Trophoblast cell (in vitro differentiated cells and primary cell): Measurements from ENCODE around the gene TPPP.
A peak's percentile ranks its signal among the peaks of the same experiment; 100 is the strongest.

Experiments used
- DNase-seq, 2 donors: peaks; one replicate each; pipeline ENCODE4 v3.0.0-alpha.2; 2016
- H2AFZ ChIP-seq: 2 replicates; pipeline ENCODE4 v1.6.1; 2013; ENCODE audit warnings: low read length, moderate library complexity, mild to moderate bottlenecking; ENCODE audit not compliant: insufficient read depth, poor library complexity
- H2AK5ac ChIP-seq: 2 replicates; pipeline ENCODE4 v1.6.1; 2013; ENCODE audit warnings: mild to moderate bottlenecking, low read length
- H2BK120ac ChIP-seq: 2 replicates; pipeline ENCODE4 v1.6.1; 2013; ENCODE audit warnings: low read length, mild to moderate bottlenecking, moderate library complexity; ENCODE audit not compliant: insufficient read depth, poor library complexity
- H2BK12ac ChIP-seq: 2 replicates; pipeline ENCODE4 v1.6.1; 2013; ENCODE audit warnings: mild to moderate bottlenecking, low read length, moderate library complexity
- H2BK5ac ChIP-seq: 2 replicates; pipeline ENCODE4 v1.6.1; 2013; ENCODE audit warnings: low read length, low read depth, moderate library complexity, mild to moderate bottlenecking; ENCODE audit not compliant: poor library complexity
- H3K14ac ChIP-seq: 2 replicates; pipeline ENCODE4 v1.6.1; 2013; ENCODE audit warnings: mild to moderate bottlenecking, low read length
- H3K18ac ChIP-seq: 2 replicates; pipeline ENCODE4 v1.6.1; 2013; ENCODE audit warnings: mild to moderate bottlenecking, low read length
- H3K23ac ChIP-seq: 2 replicates; pipeline ENCODE4 v1.6.1; 2013; ENCODE audit warnings: low read length
- H3K27ac ChIP-seq: 2 replicates; pipeline ENCODE4 v1.5.1; 2013; ENCODE audit warnings: low read depth, mild to moderate bottlenecking, inconsistent platforms, low read length, moderate library complexity
- H3K27me3 ChIP-seq: 2 replicates; pipeline ENCODE4 v1.6.1; 2013; ENCODE audit warnings: inconsistent platforms, mild to moderate bottlenecking, low read length, moderate library complexity; ENCODE audit not compliant: insufficient read depth
- H3K36me3 ChIP-seq, 2 experiments: 1 replicate in 1 of 2; 2 replicates in 1 of 2; pipeline ENCODE4 v1.6.1; 2013; ENCODE audit warnings: low read length in 2 of 2, mild to moderate bottlenecking in 2 of 2, moderate library complexity in 1 of 2; ENCODE audit not compliant: insufficient read depth in 2 of 2, control insufficient read depth in 1 of 2
- H3K4ac ChIP-seq: 2 replicates; pipeline ENCODE4 v1.6.1; 2013; ENCODE audit warnings: low read depth, mild to moderate bottlenecking, low read length, moderate library complexity
- H3K4me1 ChIP-seq, 2 experiments: 1 replicate in 1 of 2; 2 replicates in 1 of 2; pipeline ENCODE4 v1.6.1; 2013; ENCODE audit warnings: low read length in 2 of 2, mild to moderate bottlenecking in 2 of 2, moderate library complexity in 1 of 2; ENCODE audit not compliant: insufficient read depth in 2 of 2, control insufficient read depth in 1 of 2
- H3K4me2 ChIP-seq: 2 replicates; pipeline ENCODE4 v1.6.1; 2013; ENCODE audit warnings: inconsistent platforms, mild to moderate bottlenecking, low read length, moderate library complexity
- H3K4me3 ChIP-seq: 2 replicates; pipeline ENCODE4 v1.5.1; 2013; ENCODE audit warnings: mild to moderate bottlenecking, low read depth, low read length, inconsistent platforms
- H3K79me1 ChIP-seq: one replicate; pipeline ENCODE4 v1.6.1; 2013; ENCODE audit warnings: low read length
- H3K79me2 ChIP-seq: 2 replicates; pipeline ENCODE4 v1.6.1; 2013; ENCODE audit warnings: low read length, mild to moderate bottlenecking; ENCODE audit not compliant: control insufficient read depth, insufficient read depth, poor library complexity
- H3K9ac ChIP-seq: 2 replicates; pipeline ENCODE4 v1.6.1; 2013; ENCODE audit warnings: mild to moderate bottlenecking, low read length
- H3K9me3 ChIP-seq: 2 replicates; pipeline ENCODE4 v1.6.1; 2013; ENCODE audit warnings: low read depth, mild to moderate bottlenecking, control low read depth, inconsistent platforms, low read length; ENCODE audit not compliant: insufficient read depth
- H4K12ac ChIP-seq: 2 replicates; pipeline ENCODE4 v1.6.1; 2013; ENCODE audit warnings: low read depth, mild to moderate bottlenecking, low read length, moderate library complexity
- H4K8ac ChIP-seq: 2 replicates; pipeline ENCODE4 v1.6.1; 2013; ENCODE audit warnings: low read depth, mild to moderate bottlenecking, low read length, moderate library complexity
- H4K91ac ChIP-seq: one replicate; pipeline ENCODE4 v1.6.1; 2013; ENCODE audit warnings: low read depth, mild to moderate bottlenecking, low read length, moderate library complexity
- WGBS: extraction: QIAGEN DNeasy Blood & Tissue Kit; methylation state at CpG from one replicate; pipeline ENCODE4 v1.1.7; 2013; ENCODE audit warnings: missing lambda C conversion rate; ENCODE audit not compliant: insufficient read length, insufficient coverage; ENCODE audit errors: extremely low coverage; 5-methylcytosine and 5-hydroxymethylcytosine counted together

The TPPP gene

GRCh38 chr5:612498-613424 is 80.4 kb downstream of the TPPP start:
- peak overlapping the region; percentile 48 for H4K8ac ChIP-seq
- DNase-seq, result peak in 1 of 2 donors; percentile 23

GRCh38 chr5:611731-612486 is 81.2 kb downstream of the TPPP start, which contains the start of gene CEP72:
TSS of gene CEP72 (plus strand) at chr5:612340. CDS start at chr5:612362, 22 bp downstream.
- H3K79me2 ChIP-seq, result peaks cover 5% of the 10 kb centered on the region
- H3K4me1 ChIP-seq, result peaks cover 5% of the 10 kb centered on the region in 2 experiments
- H3K4me2 ChIP-seq, result peak within 1 kb of the TSS; percentile 94
- peak; percentile 82 to 90 for DNase-seq
- no CpG with 5 or more reads among the region's 72 CpGs for WGBS
- H4K12ac ChIP-seq, result peak within 1 kb of the TSS; percentile 85
- peaks cover 16% of the 10 kb centered on the region for H3K9me3 ChIP-seq
- H4K91ac ChIP-seq, result peak within 1 kb of the TSS; percentile 73
- peak within 1 kb of the TSS; percentile 87 for H3K18ac ChIP-seq
- no peak within 1 kb of the TSS for H2BK5ac ChIP-seq
- H3K9ac ChIP-seq, result peak within 1 kb of the TSS; percentile 74
- H3K4ac ChIP-seq, result peak within 1 kb of the TSS; percentile 50
- H2BK12ac ChIP-seq, result no peak within 1 kb of the TSS
- no peak within 1 kb of the TSS for H2AK5ac ChIP-seq
- H2AFZ ChIP-seq, result peak within 1 kb of the TSS; percentile 94
- peak within 1 kb of the TSS; percentile 89 for H3K4me3 ChIP-seq
- no peak within 1 kb of the TSS for H3K27ac ChIP-seq
- H3K36me3 ChIP-seq, result peaks cover 0 to 6% of the 10 kb centered on the region in 2 experiments
- peak within 1 kb of the TSS; percentile 83 for H3K14ac ChIP-seq
- peaks cover 6% of the 10 kb centered on the region for H3K79me1 ChIP-seq
- peak within 1 kb of the TSS; percentile 33 for H3K23ac ChIP-seq
- H3K27me3 ChIP-seq, result no peaks in the 10 kb centered on the region
- H2BK120ac ChIP-seq, result peak within 1 kb of the TSS; percentile 65
- H4K8ac ChIP-seq, result peak within 1 kb of the TSS; percentile 73

More at GRCh38 chr5:612498-613424, 80.4 kb downstream of the TPPP start:
- H2AFZ ChIP-seq, result peak overlapping the region; percentile 28
- no peak overlapping the region for H2BK12ac ChIP-seq
- peak overlapping the region; percentile 54 for H3K14ac ChIP-seq
- H3K4ac ChIP-seq, result peak overlapping the region; percentile 50
- no peaks in the 10 kb centered on the region for H3K27me3 ChIP-seq
- H3K9ac ChIP-seq, result peak overlapping the region; percentile 74
- H3K79me1 ChIP-seq, result peaks cover 6% of the 10 kb centered on the region
- no peak overlapping the region for H3K23ac ChIP-seq
- WGBS, result no CpG with 5 or more reads among the region's 49 CpGs
- peaks cover 5% of the 10 kb centered on the region for H3K79me2 ChIP-seq
- H4K12ac ChIP-seq, result no peak overlapping the region
- H3K36me3 ChIP-seq, result peaks cover 3 to 5% of the 10 kb centered on the region in 2 experiments
- peaks cover 5% of the 10 kb centered on the region in 2 experiments for H3K4me1 ChIP-seq
- H2BK5ac ChIP-seq, result no peak overlapping the region
- H2AK5ac ChIP-seq, result no peak overlapping the region
- H2BK120ac ChIP-seq, result peak overlapping the region; percentile 1
- H4K91ac ChIP-seq, result peak overlapping the region; percentile 36
- peak overlapping the region; percentile 89 for H3K4me3 ChIP-seq
- H3K18ac ChIP-seq, result peak overlapping the region; percentile 36
- H3K4me2 ChIP-seq, result peak overlapping the region; percentile 63
- H3K27ac ChIP-seq, result no peak overlapping the region
- peaks cover 16% of the 10 kb centered on the region for H3K9me3 ChIP-seq

- no peak overlapping the region for H4K91ac ChIP-seq
- no peak overlapping the region for H3K18ac ChIP-seq
- H3K4ac ChIP-seq, result no peak overlapping the region
- no peak overlapping the region for H3K14ac ChIP-seq
- peaks cover 5% of the 10 kb centered on the region in 2 experiments for H3K4me1 ChIP-seq
- H3K23ac ChIP-seq, result peak overlapping the region; percentile 33
- H3K27me3 ChIP-seq, result no peaks in the 10 kb centered on the region
- H2BK120ac ChIP-seq, result no peak overlapping the region
- peak overlapping the region; percentile 70 for H2AFZ ChIP-seq
- H4K12ac ChIP-seq, result peak overlapping the region; percentile 57
- peaks cover 16% of the 10 kb centered on the region for H3K9me3 ChIP-seq
- peaks cover 6% of the 10 kb centered on the region for H3K79me1 ChIP-seq
- H2BK5ac ChIP-seq, result no peak overlapping the region
- H4K8ac ChIP-seq, result peak overlapping the region; percentile 56
- no CpG with 5 or more reads among the region's 11 CpGs for WGBS
- peak overlapping the region; percentile 84 for H3K4me3 ChIP-seq
- peak overlapping the region; percentile 94 for H3K4me2 ChIP-seq
- H3K27ac ChIP-seq, result no peak overlapping the region
- DNase-seq, result no peak
- H3K36me3 ChIP-seq, result peaks cover 0 to 2% of the 10 kb centered on the region in 2 experiments
- no peak overlapping the region for H3K9ac ChIP-seq
- H2AK5ac ChIP-seq, result no peak overlapping the region
- H3K79me2 ChIP-seq, result peaks cover 5% of the 10 kb centered on the region
- H2BK12ac ChIP-seq, result no peak overlapping the region
These were observed 82.1 kb downstream of the TPPP start for GRCh38 chr5:610744-611730.
